Glutamatergic neuron (in vitro differentiated cells): ENCODE data around the gene ZNF652. TPM values are rescaled to one million over a fixed set of nuclear protein-coding genes. Genes with fewer than 3 reads are reported as not detected.

ENCODE experiments used
- DNase-seq: peaks from one replicate; pipeline ENCODE4 v3.0.0; 2022
- H3K27ac Mint-ChIP-seq: one replicate; pipeline ENCODE4 v1.8.0; 2020; ENCODE audit warnings: mild to moderate bottlenecking, mixed read lengths, inconsistent platforms; ENCODE audit not compliant: unreplicated experiment
- H3K27me3 Mint-ChIP-seq: one replicate; pipeline ENCODE4 v1.8.0; 2020; ENCODE audit warnings: mild to moderate bottlenecking, moderate library complexity, mixed read lengths, inconsistent platforms; ENCODE audit not compliant: unreplicated experiment
- H3K36me3 Mint-ChIP-seq: one replicate; pipeline ENCODE4 v1.8.0; 2020; ENCODE audit warnings: mild to moderate bottlenecking, mixed read lengths, inconsistent platforms; ENCODE audit not compliant: unreplicated experiment
- H3K4me1 Mint-ChIP-seq: one replicate; pipeline ENCODE4 v1.8.0; 2020; ENCODE audit warnings: mild to moderate bottlenecking, low read depth, mixed read lengths, inconsistent platforms; ENCODE audit not compliant: unreplicated experiment
- H3K4me3 Mint-ChIP-seq: one replicate; pipeline ENCODE4 v1.8.0; 2020; ENCODE audit warnings: mild to moderate bottlenecking, mixed read lengths, inconsistent platforms; ENCODE audit not compliant: unreplicated experiment
- H3K9me3 Mint-ChIP-seq: one replicate; pipeline ENCODE4 v1.8.0; 2020; ENCODE audit warnings: mild to moderate bottlenecking, moderate library complexity, mixed read lengths, inconsistent platforms; ENCODE audit not compliant: unreplicated experiment
- total RNA-seq: library from RNA; stranded (reverse); fragmentation: NEBNext Ultra II Directional; extraction: Animal tissue kit (Norgen Biotek cat#: 25700); gene quantifications from one replicate; pipeline ENCODE4 v1.2.1, GENCODE V29; 2021; ENCODE audit not compliant: unreplicated experiment
- TF ChIP-seq, protein P1 (sequence below): fragments of 200-600 bp; sonication (generic); IDR thresholded peaks from one replicate; pipeline ENCODE4 v1.5.0; 2021; ENCODE audit not compliant: partially characterized antibody, unreplicated experiment

ZNF652 gene
- total RNA-seq, 1 donor from 2014 or later, result 37.4 TPM

DNA sequence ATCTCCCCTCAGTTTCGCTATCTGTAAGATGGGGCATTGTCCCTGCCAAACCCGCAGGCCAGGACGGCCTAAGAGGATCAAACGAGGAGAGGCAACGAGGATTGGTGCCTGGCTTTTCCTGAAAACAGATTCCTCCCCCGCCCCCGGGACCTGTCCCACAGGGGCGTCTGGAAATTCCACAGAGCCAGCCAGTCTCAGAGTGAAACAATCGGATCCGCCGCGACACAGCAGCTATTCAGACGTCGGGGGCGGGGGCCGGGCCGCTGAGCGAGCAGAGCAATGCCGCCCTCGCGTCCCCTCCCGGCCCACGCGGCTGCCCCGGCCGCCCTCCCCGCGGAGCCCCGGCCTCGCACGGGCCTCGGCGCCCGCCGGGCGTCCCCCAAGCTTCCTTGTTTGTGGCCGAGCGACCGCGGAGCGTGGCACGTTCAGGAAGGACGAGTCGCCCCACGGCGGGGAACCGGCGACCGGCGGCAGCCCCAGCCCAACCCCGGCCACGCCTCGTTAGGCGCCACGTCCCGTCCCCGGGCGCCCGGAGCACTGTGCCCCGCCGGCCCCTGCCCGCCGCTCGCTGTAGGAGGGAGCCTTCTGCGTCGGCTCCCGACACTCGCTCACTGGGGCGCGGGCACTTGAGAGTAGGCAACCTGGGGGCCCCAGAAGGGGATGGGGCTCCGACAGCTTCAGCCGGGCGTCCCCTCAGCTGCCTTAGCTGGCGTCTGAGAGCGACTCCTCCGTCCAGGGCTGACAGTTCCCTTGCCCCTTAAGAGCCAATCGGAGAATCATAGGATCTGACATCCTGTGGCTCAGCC, 101.8 kb downstream of the ZNF652 start:
- peak; percentile 55 for DNase-seq
- H3K4me3 Mint-ChIP-seq, result peak overlapping the region; percentile 80

DNA sequence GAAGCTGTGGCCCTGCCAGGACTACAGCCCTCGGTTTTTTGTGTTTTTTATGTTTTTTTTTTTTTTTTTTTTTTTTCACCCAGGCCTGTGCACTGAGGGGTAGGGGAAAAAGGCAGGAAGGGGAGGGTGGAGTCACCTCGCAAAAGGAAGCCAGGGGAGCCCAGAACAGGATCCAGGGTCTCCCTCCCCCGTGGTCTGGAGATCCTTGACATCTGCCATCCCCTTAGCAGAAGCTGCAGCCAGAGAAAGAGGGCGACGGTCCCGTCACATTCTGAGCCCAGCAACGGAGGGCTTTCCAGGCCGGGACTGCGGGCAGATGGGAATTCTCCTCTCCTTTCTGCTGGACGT, 102.4 kb downstream of the ZNF652 start:
- Mint-ChIP-seq H3K36me3 (no peaks in the 10 kb centered on the region), H3K4me3 (peak overlapping the region; percentile 80), H3K27me3 (peaks cover 10% of the 10 kb centered on the region), H3K9me3 (peaks cover 3% of the 10 kb centered on the region), H3K4me1 (no peaks in the 10 kb centered on the region), H3K27ac (no peak overlapping the region)
- DNase-seq, result no peak
- TF ChIP-seq, protein P1, sequence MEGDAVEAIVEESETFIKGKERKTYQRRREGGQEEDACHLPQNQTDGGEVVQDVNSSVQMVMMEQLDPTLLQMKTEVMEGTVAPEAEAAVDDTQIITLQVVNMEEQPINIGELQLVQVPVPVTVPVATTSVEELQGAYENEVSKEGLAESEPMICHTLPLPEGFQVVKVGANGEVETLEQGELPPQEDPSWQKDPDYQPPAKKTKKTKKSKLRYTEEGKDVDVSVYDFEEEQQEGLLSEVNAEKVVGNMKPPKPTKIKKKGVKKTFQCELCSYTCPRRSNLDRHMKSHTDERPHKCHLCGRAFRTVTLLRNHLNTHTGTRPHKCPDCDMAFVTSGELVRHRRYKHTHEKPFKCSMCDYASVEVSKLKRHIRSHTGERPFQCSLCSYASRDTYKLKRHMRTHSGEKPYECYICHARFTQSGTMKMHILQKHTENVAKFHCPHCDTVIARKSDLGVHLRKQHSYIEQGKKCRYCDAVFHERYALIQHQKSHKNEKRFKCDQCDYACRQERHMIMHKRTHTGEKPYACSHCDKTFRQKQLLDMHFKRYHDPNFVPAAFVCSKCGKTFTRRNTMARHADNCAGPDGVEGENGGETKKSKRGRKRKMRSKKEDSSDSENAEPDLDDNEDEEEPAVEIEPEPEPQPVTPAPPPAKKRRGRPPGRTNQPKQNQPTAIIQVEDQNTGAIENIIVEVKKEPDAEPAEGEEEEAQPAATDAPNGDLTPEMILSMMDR, result no peak

More for the DNA sequence above, 101.8 kb downstream of the ZNF652 start:
- no peaks in the 10 kb centered on the region for H3K36me3 Mint-ChIP-seq
- H3K27ac Mint-ChIP-seq, result no peak overlapping the region
- TF ChIP-seq, protein P1, result no peak
- H3K4me1 Mint-ChIP-seq, result no peaks in the 10 kb centered on the region
- peaks cover 3% of the 10 kb centered on the region for H3K9me3 Mint-ChIP-seq
- peaks cover 10% of the 10 kb centered on the region for H3K27me3 Mint-ChIP-seq

DNA sequence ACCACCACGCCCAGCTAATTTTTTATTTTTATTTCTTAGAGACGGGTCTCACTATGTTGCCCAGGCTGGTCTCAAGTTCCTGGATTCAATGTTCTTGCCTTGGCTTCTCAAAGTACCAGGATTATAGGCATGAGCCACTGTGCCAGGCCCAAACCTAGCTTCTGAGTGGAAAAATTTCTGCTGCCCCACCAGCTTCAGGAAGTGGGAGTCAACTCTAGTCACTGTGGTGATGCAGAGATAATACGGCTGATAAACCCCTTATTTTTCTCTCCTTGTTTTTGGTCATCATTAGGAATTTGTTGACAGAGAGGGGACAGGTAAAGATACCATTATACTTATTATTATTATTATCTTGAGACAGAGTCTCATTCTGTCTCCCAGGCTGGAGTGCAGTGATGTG, 103.7 kb downstream of the ZNF652 start:
- Mint-ChIP-seq H3K4me1 (no peaks in the 10 kb centered on the region), H3K36me3 (no peaks in the 10 kb centered on the region), H3K27ac (no peak overlapping the region), H3K4me3 (no peak overlapping the region), H3K9me3 (peaks cover 3% of the 10 kb centered on the region), H3K27me3 (peaks cover 10% of the 10 kb centered on the region)
- TF ChIP-seq, protein P1, result no peak
- no peak for DNase-seq

DNA sequence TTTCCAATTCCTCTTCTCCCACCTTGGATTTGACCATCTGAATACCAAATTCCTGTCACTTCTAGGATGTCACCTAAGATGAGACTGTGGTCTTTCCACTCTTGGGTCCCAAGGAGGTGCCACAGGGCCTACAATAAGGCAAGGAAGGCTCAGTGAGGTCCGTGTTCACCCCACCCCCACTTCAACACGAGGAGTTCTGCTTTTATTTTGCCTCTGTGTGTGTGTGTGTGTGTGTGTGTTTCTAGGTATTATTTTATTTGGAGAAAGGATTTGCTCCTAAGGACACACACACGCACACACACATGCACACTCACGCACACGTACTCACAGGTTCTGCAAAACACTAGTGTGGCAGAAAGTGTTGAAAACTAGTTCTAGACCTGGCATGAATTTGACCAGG, 106.9 kb downstream of the ZNF652 start:
- H3K4me1 Mint-ChIP-seq, result no peaks in the 10 kb centered on the region
- no peaks in the 10 kb centered on the region for H3K36me3 Mint-ChIP-seq
- no peaks in the 10 kb centered on the region for H3K9me3 Mint-ChIP-seq
- no peaks in the 10 kb centered on the region for H3K27me3 Mint-ChIP-seq
- TF ChIP-seq, protein P1, result no peak
- DNase-seq, result no peak
- no peak overlapping the region for H3K27ac Mint-ChIP-seq
- H3K4me3 Mint-ChIP-seq, result no peak overlapping the region

DNA sequence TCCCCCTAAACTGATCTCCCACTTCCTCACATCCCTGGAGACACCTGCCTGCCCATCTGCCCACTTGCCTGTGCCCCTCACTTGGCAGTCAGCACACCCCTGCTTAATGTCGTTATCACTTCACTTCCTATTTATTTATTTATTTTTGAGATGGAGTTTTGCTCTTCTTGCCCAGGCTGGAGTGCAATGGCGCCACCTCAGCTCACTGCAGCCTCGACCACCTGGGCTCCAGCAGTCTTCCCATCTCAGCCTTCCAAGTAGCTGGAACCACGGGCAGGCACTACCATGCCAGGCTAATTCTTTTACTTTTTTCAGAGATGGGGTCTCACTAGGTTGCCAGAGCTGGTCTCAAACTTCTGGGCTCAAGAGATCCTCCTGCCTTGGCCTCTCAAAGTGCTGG, 108.0 kb downstream of the ZNF652 start:
- Mint-ChIP-seq H3K36me3 (no peaks in the 10 kb centered on the region), H3K4me3 (no peak overlapping the region), H3K27ac (no peak overlapping the region), H3K9me3 (no peaks in the 10 kb centered on the region), H3K27me3 (no peaks in the 10 kb centered on the region), H3K4me1 (no peaks in the 10 kb centered on the region)
- DNase-seq, result no peak
- TF ChIP-seq, protein P1, result no peak
